ENCODE results near the gene AK5.

AK5 gene

GRCh38 chr1:77341195-77341594 lies 59.4 kb downstream of the AK5 start:
- H3K4me3 ChIP-seq (ENCODE audit: low read depth in 1 of 2, low read length in 1 of 2): no peak overlapping the region
- H3K27me3 ChIP-seq: no peaks in the 10 kb centered on the region
- H3K9me3 ChIP-seq: no peaks in the 10 kb centered on the region
- H3K36me3 ChIP-seq: no peaks in the 10 kb centered on the region
- TF ChIP-seq CTCF (IDR thresholded peaks at IDR 0.05): no peak
- no peak overlapping the region for H3K27ac ChIP-seq
- no peaks in the 10 kb centered on the region for H3K4me1 ChIP-seq (ENCODE audit: control insufficient read depth in 1 of 2, insufficient read depth in 1 of 2, low read depth in 1 of 2, low read length in 1 of 2)

GRCh38 chr1:77342745-77343144 lies 60.9 kb downstream of the AK5 start:
- Histone ChIP-seq H3K4me3 (ENCODE audit: low read depth in 1 of 2, low read length in 1 of 2) (no peak overlapping the region), H3K27me3 (no peaks in the 10 kb centered on the region), H3K4me1 (ENCODE audit: control insufficient read depth in 1 of 2, insufficient read depth in 1 of 2, low read depth in 1 of 2, low read length in 1 of 2) (no peaks in the 10 kb centered on the region), H3K36me3 (no peaks in the 10 kb centered on the region), H3K9me3 (no peaks in the 10 kb centered on the region), H3K27ac (no peak overlapping the region)
- no peak for TF ChIP-seq CTCF (IDR thresholded peaks at IDR 0.05)

- no peak overlapping the region for H3K4me3 ChIP-seq (ENCODE audit: low read depth in 1 of 2, low read length in 1 of 2)
- H3K4me1 ChIP-seq (ENCODE audit: control insufficient read depth in 1 of 2, insufficient read depth in 1 of 2, low read depth in 1 of 2, low read length in 1 of 2): no peaks in the 10 kb centered on the region
- H3K9me3 ChIP-seq: no peaks in the 10 kb centered on the region
- no peaks in the 10 kb centered on the region for H3K27me3 ChIP-seq
- TF ChIP-seq CTCF (IDR thresholded peaks at IDR 0.05): no peak
- H3K27ac ChIP-seq: no peak overlapping the region
- H3K36me3 ChIP-seq: no peaks in the 10 kb centered on the region
Observed at GRCh38 chr1:77347646-77348045, 65.8 kb downstream of the AK5 start.

GRCh38 chr1:77348549-77348948 lies 66.7 kb downstream of the AK5 start:
- H3K27ac ChIP-seq: no peak overlapping the region
- H3K36me3 ChIP-seq: no peaks in the 10 kb centered on the region
- no peaks in the 10 kb centered on the region for H3K9me3 ChIP-seq
- TF ChIP-seq CTCF (IDR thresholded peaks at IDR 0.05): no peak
- no peaks in the 10 kb centered on the region for H3K4me1 ChIP-seq (ENCODE audit: control insufficient read depth in 1 of 2, insufficient read depth in 1 of 2, low read depth in 1 of 2, low read length in 1 of 2)
- no peaks in the 10 kb centered on the region for H3K27me3 ChIP-seq
- H3K4me3 ChIP-seq (ENCODE audit: low read depth in 1 of 2, low read length in 1 of 2): no peak overlapping the region

- H3K9me3 ChIP-seq: no peaks in the 10 kb centered on the region
- H3K4me3 ChIP-seq (ENCODE audit: low read depth in 1 of 2, low read length in 1 of 2): no peak overlapping the region
- no peak for TF ChIP-seq CTCF (IDR thresholded peaks at IDR 0.05)
Observed at GRCh38 chr1:77349275-77349674, 67.5 kb downstream of the AK5 start.

More at GRCh38 chr1:77349275-77349674, 67.5 kb downstream of the AK5 start:
- Histone ChIP-seq H3K36me3 (no peaks in the 10 kb centered on the region), H3K27ac (no peak overlapping the region), H3K4me1 (ENCODE audit: control insufficient read depth in 1 of 2, insufficient read depth in 1 of 2, low read depth in 1 of 2, low read length in 1 of 2) (no peaks in the 10 kb centered on the region), H3K27me3 (no peaks in the 10 kb centered on the region)
